WTC11 (cell line): ENCODE data around the gene ALDH16A1. TPM values are rescaled to one million over a fixed set of nuclear protein-coding genes. Genes with fewer than 3 reads are reported as not detected.
A peak's percentile ranks its signal among the peaks of the same experiment; 100 is the strongest.

ENCODE experiments used
- ATAC-seq: fragments of 200-7000 bp; cut with Tn5 transposase; 2 replicates; pipeline ENCODE4 v1.10.0; 2021; ENCODE audit warnings: mild to moderate bottlenecking, moderate library complexity
- CTCF ChIA-PET: fragments of 300-600 bp; sonication (Branson Sonifier 250); formaldehyde crosslinking; loops from one replicate; lab custom pipeline; 2021; ENCODE audit warnings: antibody characterized with exemption; lab: Charles Lee
- POLR2A ChIA-PET: fragments of 350-600 bp; sonication (Branson Sonifier 250); formaldehyde crosslinking; loops from one replicate; lab custom pipeline; 2021; ENCODE audit warnings: antibody characterized with exemption; lab: Charles Lee
- DNase-seq: peaks from one replicate; pipeline ENCODE4 v3.0.0; 2021; ENCODE audit warnings: low spot score
- H3K27ac Mint-ChIP-seq: 2 replicates; pipeline ENCODE4 v1.8.0; 2021; ENCODE audit warnings: mixed read lengths
- H3K27me3 Mint-ChIP-seq: 2 replicates; pipeline ENCODE4 v1.8.0; 2021; ENCODE audit warnings: low read depth, mild to moderate bottlenecking, moderate library complexity, mixed read lengths
- H3K36me3 Mint-ChIP-seq: 2 replicates; pipeline ENCODE4 v1.8.0; 2021; ENCODE audit warnings: mixed read lengths
- H3K4me1 Mint-ChIP-seq: 2 replicates; pipeline ENCODE4 v1.8.0; 2022; ENCODE audit warnings: mixed read lengths
- H3K4me3 Mint-ChIP-seq: 2 replicates; pipeline ENCODE4 v1.8.0; 2021; ENCODE audit warnings: mild to moderate bottlenecking, moderate library complexity, mixed read lengths
- H3K9me3 Mint-ChIP-seq: 2 replicates; pipeline ENCODE4 v1.8.0; 2021; ENCODE audit warnings: mixed read lengths
- ARID4B ChIP-seq: sonication (generic); formaldehyde crosslinking; IDR thresholded peaks from 2 replicates; pipeline ENCODE4 v1.8.0; 2023; ENCODE audit warnings: missing genetic modification reagents, mild to moderate bottlenecking, borderline replicate concordance
- E2F4 ChIP-seq: sonication (generic); formaldehyde crosslinking; IDR thresholded peaks from 2 replicates; pipeline ENCODE4 v1.8.1; 2022; ENCODE audit warnings: low read depth, mild to moderate bottlenecking, moderate library complexity, missing genetic modification reagents, borderline replicate concordance
- FOXK1 ChIP-seq: sonication (generic); formaldehyde crosslinking; IDR thresholded peaks from 2 replicates; pipeline ENCODE4 v1.8.0; 2022; ENCODE audit warnings: mild to moderate bottlenecking, moderate library complexity, missing genetic modification reagents
- GTF2I ChIP-seq: fragments of 250-450 bp; sonication (Bioruptor Pico); conservative IDR thresholded peaks from 2 replicates; pipeline ENCODE4 v1.4.0; 2021; ENCODE audit warnings: mild to moderate bottlenecking
- JUN ChIP-seq: sonication (generic); formaldehyde crosslinking; IDR thresholded peaks from 2 replicates; pipeline ENCODE4 v1.8.0; 2023; ENCODE audit warnings: mild to moderate bottlenecking, missing genetic modification reagents
- PRRX2 ChIP-seq: fragments of 250-450 bp; sonication (Bioruptor Pico); IDR thresholded peaks from 2 replicates; pipeline ENCODE4 v1.8.0; 2021; ENCODE audit warnings: mild to moderate bottlenecking
- RORB ChIP-seq: fragments of 250-450 bp; sonication (Bioruptor Pico); IDR thresholded peaks from 2 replicates; pipeline ENCODE4 v1.9.0; 2021; ENCODE audit warnings: mild to moderate bottlenecking
- SMAD4 ChIP-seq: sonication (generic); formaldehyde crosslinking; IDR thresholded peaks from 2 replicates; pipeline ENCODE4 v1.8.0; 2022; ENCODE audit warnings: mild to moderate bottlenecking, missing genetic modification reagents
- SP1 ChIP-seq: sonication (generic); formaldehyde crosslinking; conservative IDR thresholded peaks from 2 replicates; pipeline ENCODE4 v1.8.1; 2022; ENCODE audit warnings: missing genetic modification reagents
- TCF7 ChIP-seq: sonication (generic); formaldehyde crosslinking; IDR thresholded peaks from 2 replicates; pipeline ENCODE4 v1.8.0; 2022; ENCODE audit warnings: mild to moderate bottlenecking, low read depth, missing genetic modification reagents, moderate library complexity
- TEAD1 ChIP-seq: sonication (generic); formaldehyde crosslinking; IDR thresholded peaks from 2 replicates; pipeline ENCODE4 v1.8.0; 2022; ENCODE audit warnings: mild to moderate bottlenecking, missing genetic modification reagents
- USF1 ChIP-seq: sonication (generic); formaldehyde crosslinking; IDR thresholded peaks from 2 replicates; pipeline ENCODE4 v1.8.0; 2022; ENCODE audit warnings: mild to moderate bottlenecking, missing genetic modification reagents
- ZNF138 ChIP-seq: sonication (generic); formaldehyde crosslinking; conservative IDR thresholded peaks from 2 replicates; pipeline ENCODE4 v1.8.1; 2022; ENCODE audit warnings: mild to moderate bottlenecking, moderate library complexity, missing genetic modification reagents
- total RNA-seq: library from RNA; stranded (reverse); gene quantifications from 3 replicates; pipeline ENCODE4 v1.2.3, GENCODE V29; 2021
- TF ChIP-seq, protein P1 (sequence below): fragments of 250-450 bp; sonication (Bioruptor Pico); IDR thresholded peaks from 2 replicates; pipeline ENCODE4 v1.9.0; 2021; ENCODE audit warnings: moderate library complexity, mild to moderate bottlenecking, inconsistent platforms, borderline replicate concordance
- TF ChIP-seq, protein P2 (sequence below): sonication (generic); formaldehyde crosslinking; IDR thresholded peaks from 2 replicates; pipeline ENCODE4 v1.8.1; 2023; ENCODE audit warnings: mild to moderate bottlenecking, moderate library complexity, missing genetic modification reagents
- TF ChIP-seq, protein P3 (sequence below): sonication (generic); formaldehyde crosslinking; IDR thresholded peaks from 2 replicates; pipeline ENCODE4 v1.8.1; 2023; ENCODE audit warnings: mild to moderate bottlenecking, missing genetic modification reagents, moderate library complexity
- TF ChIP-seq, protein P4 (sequence below): sonication (generic); formaldehyde crosslinking; IDR thresholded peaks from 2 replicates; pipeline ENCODE4 v1.8.1; 2023; ENCODE audit warnings: mild to moderate bottlenecking, missing genetic modification reagents
- TF ChIP-seq, protein P5 (sequence below): fragments of 250-450 bp; sonication (Bioruptor Pico); IDR thresholded peaks from 2 replicates; pipeline ENCODE4 v1.9.0; 2021; ENCODE audit warnings: mild to moderate bottlenecking, borderline replicate concordance

ALDH16A1 gene
- total RNA-seq, 1 experiment from 2014 or later: 44.3 TPM

DNA sequence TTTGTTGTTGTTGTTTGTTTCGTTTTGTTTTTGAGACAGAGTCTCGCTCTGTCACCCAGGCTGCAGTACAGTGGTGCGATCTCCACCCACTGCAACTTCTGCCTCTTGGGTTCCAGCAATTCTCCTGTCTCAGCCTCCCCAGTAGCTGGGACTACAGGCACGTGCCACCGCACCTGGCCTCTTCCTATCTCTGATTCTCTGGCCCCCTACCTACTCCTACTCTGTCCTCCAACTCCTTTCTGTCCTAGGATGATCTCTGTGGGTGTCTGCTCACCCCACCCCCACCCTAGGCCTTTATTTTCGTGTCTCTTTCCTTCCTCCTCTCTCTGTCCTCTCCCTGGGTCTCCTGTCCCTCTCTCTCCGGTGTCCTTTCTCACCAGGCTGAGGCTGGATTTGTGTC is 2.6 kb upstream of the ALDH16A1 start (continued):
- no peak for TF ChIP-seq ARID4B (CRISPR knock-in tag)
- no peak for TF ChIP-seq JUN (CRISPR knock-in tag)
- TF ChIP-seq E2F4 (CRISPR knock-in tag): no peak
- TF ChIP-seq, protein P1, sequence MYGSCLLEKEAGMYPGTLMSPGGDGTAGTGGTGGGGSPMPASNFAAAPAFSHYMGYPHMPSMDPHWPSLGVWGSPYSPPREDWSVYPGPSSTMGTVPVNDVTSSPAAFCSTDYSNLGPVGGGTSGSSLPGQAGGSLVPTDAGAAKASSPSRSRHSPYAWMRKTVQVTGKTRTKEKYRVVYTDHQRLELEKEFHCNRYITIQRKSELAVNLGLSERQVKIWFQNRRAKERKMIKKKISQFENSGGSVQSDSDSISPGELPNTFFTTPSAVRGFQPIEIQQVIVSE (CRISPR knock-in tag): no peak
- TF ChIP-seq GTF2I: no peak
- TF ChIP-seq, protein P2, sequence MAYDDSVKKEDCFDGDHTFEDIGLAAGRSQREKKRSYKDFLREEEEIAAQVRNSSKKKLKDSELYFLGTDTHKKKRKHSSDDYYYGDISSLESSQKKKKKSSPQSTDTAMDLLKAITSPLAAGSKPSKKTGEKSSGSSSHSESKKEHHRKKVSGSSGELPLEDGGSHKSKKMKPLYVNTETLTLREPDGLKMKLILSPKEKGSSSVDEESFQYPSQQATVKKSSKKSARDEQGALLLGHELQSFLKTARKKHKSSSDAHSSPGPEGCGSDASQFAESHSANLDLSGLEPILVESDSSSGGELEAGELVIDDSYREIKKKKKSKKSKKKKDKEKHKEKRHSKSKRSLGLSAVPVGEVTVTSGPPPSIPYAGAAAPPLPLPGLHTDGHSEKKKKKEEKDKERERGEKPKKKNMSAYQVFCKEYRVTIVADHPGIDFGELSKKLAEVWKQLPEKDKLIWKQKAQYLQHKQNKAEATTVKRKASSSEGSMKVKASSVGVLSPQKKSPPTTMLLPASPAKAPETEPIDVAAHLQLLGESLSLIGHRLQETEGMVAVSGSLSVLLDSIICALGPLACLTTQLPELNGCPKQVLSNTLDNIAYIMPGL (CRISPR knock-in tag): no peak
- TF ChIP-seq PRRX2 (CRISPR knock-in tag): no peak
- no peak for TF ChIP-seq RORB (CRISPR knock-in tag)
- no peak for TF ChIP-seq TEAD1 (CRISPR knock-in tag)
- TF ChIP-seq, protein P3, sequence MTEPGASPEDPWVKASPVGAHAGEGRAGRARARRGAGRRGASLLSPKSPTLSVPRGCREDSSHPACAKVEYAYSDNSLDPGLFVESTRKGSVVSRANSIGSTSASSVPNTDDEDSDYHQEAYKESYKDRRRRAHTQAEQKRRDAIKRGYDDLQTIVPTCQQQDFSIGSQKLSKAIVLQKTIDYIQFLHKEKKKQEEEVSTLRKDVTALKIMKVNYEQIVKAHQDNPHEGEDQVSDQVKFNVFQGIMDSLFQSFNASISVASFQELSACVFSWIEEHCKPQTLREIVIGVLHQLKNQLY: no peak
- no peak for TF ChIP-seq ZNF138 (CRISPR knock-in tag)
- no peak for TF ChIP-seq USF1 (CRISPR knock-in tag)

- ATAC-seq: peak; percentile 59
- ChIA-PET POLR2A (interaction anchor here (0.5 to 1.4 kb wide), 6 partner anchors 9 to 115 kb away, joined by 3 to 5 read pairs (median 3); partner anchors contain the start of gene TEAD2), CTCF (interaction anchor here (0.6 to 3.9 kb wide), 20 partner anchors 10 to 1602 kb away, joined by 3 to 33 read pairs (median 6); partner anchors contain the start of genes DKKL1, FLT3LG, GFY and LIN7B)
- H3K9me3 Mint-ChIP-seq: no peaks in the 10 kb centered on the region
- peaks cover 36% of the 10 kb centered on the region for H3K4me1 Mint-ChIP-seq
- peak; percentile 96 for DNase-seq
- peaks cover 34% of the 10 kb centered on the region for H3K36me3 Mint-ChIP-seq
- H3K27ac Mint-ChIP-seq: peak within 1 kb of the TSS; percentile 100
- H3K4me3 Mint-ChIP-seq: peak within 1 kb of the TSS; percentile 94
- no peaks in the 10 kb centered on the region for H3K27me3 Mint-ChIP-seq
- TF ChIP-seq FOXK1 (CRISPR knock-in tag) (peak; percentile 98), USF1 (CRISPR knock-in tag) (peak; percentile 9; the same call in 1 of the 2 replicates), SMAD4 (CRISPR knock-in tag) (peak; percentile 61; the same call in 1 of the 2 replicates), TCF7 (CRISPR knock-in tag) (0 out of 2 replicates have a peak, but pooled peaks have one; percentile 29), SP1 (CRISPR knock-in tag) (peak; percentile 81)
- TF ChIP-seq, protein P4, sequence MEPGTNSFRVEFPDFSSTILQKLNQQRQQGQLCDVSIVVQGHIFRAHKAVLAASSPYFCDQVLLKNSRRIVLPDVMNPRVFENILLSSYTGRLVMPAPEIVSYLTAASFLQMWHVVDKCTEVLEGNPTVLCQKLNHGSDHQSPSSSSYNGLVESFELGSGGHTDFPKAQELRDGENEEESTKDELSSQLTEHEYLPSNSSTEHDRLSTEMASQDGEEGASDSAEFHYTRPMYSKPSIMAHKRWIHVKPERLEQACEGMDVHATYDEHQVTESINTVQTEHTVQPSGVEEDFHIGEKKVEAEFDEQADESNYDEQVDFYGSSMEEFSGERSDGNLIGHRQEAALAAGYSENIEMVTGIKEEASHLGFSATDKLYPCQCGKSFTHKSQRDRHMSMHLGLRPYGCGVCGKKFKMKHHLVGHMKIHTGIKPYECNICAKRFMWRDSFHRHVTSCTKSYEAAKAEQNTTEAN (CRISPR knock-in tag): no peak
- TF ChIP-seq, protein P5, sequence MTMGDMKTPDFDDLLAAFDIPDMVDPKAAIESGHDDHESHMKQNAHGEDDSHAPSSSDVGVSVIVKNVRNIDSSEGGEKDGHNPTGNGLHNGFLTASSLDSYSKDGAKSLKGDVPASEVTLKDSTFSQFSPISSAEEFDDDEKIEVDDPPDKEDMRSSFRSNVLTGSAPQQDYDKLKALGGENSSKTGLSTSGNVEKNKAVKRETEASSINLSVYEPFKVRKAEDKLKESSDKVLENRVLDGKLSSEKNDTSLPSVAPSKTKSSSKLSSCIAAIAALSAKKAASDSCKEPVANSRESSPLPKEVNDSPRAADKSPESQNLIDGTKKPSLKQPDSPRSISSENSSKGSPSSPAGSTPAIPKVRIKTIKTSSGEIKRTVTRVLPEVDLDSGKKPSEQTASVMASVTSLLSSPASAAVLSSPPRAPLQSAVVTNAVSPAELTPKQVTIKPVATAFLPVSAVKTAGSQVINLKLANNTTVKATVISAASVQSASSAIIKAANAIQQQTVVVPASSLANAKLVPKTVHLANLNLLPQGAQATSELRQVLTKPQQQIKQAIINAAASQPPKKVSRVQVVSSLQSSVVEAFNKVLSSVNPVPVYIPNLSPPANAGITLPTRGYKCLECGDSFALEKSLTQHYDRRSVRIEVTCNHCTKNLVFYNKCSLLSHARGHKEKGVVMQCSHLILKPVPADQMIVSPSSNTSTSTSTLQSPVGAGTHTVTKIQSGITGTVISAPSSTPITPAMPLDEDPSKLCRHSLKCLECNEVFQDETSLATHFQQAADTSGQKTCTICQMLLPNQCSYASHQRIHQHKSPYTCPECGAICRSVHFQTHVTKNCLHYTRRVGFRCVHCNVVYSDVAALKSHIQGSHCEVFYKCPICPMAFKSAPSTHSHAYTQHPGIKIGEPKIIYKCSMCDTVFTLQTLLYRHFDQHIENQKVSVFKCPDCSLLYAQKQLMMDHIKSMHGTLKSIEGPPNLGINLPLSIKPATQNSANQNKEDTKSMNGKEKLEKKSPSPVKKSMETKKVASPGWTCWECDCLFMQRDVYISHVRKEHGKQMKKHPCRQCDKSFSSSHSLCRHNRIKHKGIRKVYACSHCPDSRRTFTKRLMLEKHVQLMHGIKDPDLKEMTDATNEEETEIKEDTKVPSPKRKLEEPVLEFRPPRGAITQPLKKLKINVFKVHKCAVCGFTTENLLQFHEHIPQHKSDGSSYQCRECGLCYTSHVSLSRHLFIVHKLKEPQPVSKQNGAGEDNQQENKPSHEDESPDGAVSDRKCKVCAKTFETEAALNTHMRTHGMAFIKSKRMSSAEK: no peak
Measured at GRCh38 chr19:49451430-49452181, 1.4 kb upstream of the ALDH16A1 start, which contains the start of gene PIH1D1. PIH1D1 (minus strand) TSS chr19:49451814; CDS start chr19:49451574, 240 bp downstream.
